IMR-90 (cell line): ENCODE data around the gene SMC4. TPM values are rescaled to one million over a fixed set of nuclear protein-coding genes. Genes with fewer than 3 reads are reported as not detected.

Experiments
- ATAC-seq: fragments of 200-7000 bp; cut with Tn5 transposase; 2 replicates; pipeline ENCODE4 v1.9.1; 2020; ENCODE audit warnings: low read depth, mild to moderate bottlenecking, moderate library complexity
- BruUV-seq: library from RNA; stranded (reverse); fragments of 400-500 nt; replicated peaks from 2 replicates; lab custom pipeline; 2021; lab: Mats Ljungman, UMichigan
- CTCF ChIA-PET: fragments of 300-600 bp; formaldehyde crosslinking; extraction: SDS; loops from one replicate; lab custom pipeline; 2021; ENCODE audit warnings: antibody characterized with exemption; lab: Yijun Ruan, JAX
- POLR2A ChIA-PET: fragments of 300-600 bp; sonication (Branson Sonifier 250); formaldehyde crosslinking; loops from one replicate; lab custom pipeline; 2022; ENCODE audit warnings: antibody characterized with exemption; ENCODE audit not compliant: unreplicated experiment; lab: Charles Lee
- DNase-seq: peaks from one replicate; pipeline ENCODE4 v3.0.0; 2013
- H2AFZ ChIP-seq: replicated peaks from 2 replicates; pipeline ENCODE3; 2013; ENCODE audit warnings: low read length, mild to moderate bottlenecking; ENCODE audit not compliant: poor library complexity
- H2AK5ac ChIP-seq: 2 replicates; pipeline ENCODE4 v1.6.1; 2013; ENCODE audit warnings: low read depth, low read length, inconsistent platforms
- H2AK9ac ChIP-seq: replicated peaks from 2 replicates; pipeline ENCODE3; 2013; ENCODE audit warnings: mild to moderate bottlenecking, low read depth, low read length, moderate library complexity; ENCODE audit not compliant: poor library complexity
- H2BK120ac ChIP-seq: 2 replicates; pipeline ENCODE4 v1.6.1; 2013; ENCODE audit warnings: low read depth, low read length, inconsistent platforms
- H2BK15ac ChIP-seq: 3 replicates; pipeline ENCODE4 v1.6.1; 2013; ENCODE audit warnings: low read depth, low read length, inconsistent platforms
- H2BK20ac ChIP-seq: 2 replicates; pipeline ENCODE4 v1.6.1; 2013; ENCODE audit warnings: low read depth, mild to moderate bottlenecking, inconsistent platforms, low read length, moderate library complexity
- H2BK5ac ChIP-seq: 2 replicates; pipeline ENCODE4 v1.6.1; 2013; ENCODE audit warnings: mild to moderate bottlenecking, low read depth, low read length, inconsistent platforms; ENCODE audit not compliant: poor library complexity, severe bottlenecking
- H3K14ac ChIP-seq: replicated peaks from 2 replicates; pipeline ENCODE4 v1.6.1; 2013; ENCODE audit warnings: low read depth, low read length, inconsistent platforms
- H3K18ac ChIP-seq: 2 replicates; pipeline ENCODE4 v1.6.1; 2013; ENCODE audit warnings: low read depth, low read length, control low read depth
- H3K23ac ChIP-seq: 2 replicates; pipeline ENCODE4 v1.6.1; 2013; ENCODE audit warnings: low read depth, low read length, inconsistent platforms
- H3K27ac ChIP-seq: 2 replicates; pipeline ENCODE4 v1.5.1; 2013; ENCODE audit warnings: mild to moderate bottlenecking, control low read depth, low read length; ENCODE audit not compliant: insufficient read depth
- H3K27me3 ChIP-seq: 2 replicates; pipeline ENCODE4 v1.6.1; 2013; ENCODE audit warnings: low read length; ENCODE audit not compliant: control insufficient read depth, insufficient read depth
- H3K36me3 ChIP-seq: 2 replicates; pipeline ENCODE4 v1.6.1; 2013; ENCODE audit warnings: low read length, mixed read lengths; ENCODE audit not compliant: control insufficient read depth, insufficient read depth
- H3K4ac ChIP-seq: 2 replicates; pipeline ENCODE4 v1.6.1; 2013; ENCODE audit warnings: low read depth, low read length, inconsistent platforms
- H3K4me1 ChIP-seq: 2 replicates; pipeline ENCODE4 v1.6.1; 2013; ENCODE audit warnings: low read length, mixed read lengths; ENCODE audit not compliant: control insufficient read depth, insufficient read depth
- H3K4me2 ChIP-seq: 2 replicates; pipeline ENCODE4 v1.6.1; 2013; ENCODE audit warnings: low read depth, mild to moderate bottlenecking, control low read depth, low read length, moderate library complexity
- H3K4me3 ChIP-seq: 2 replicates; pipeline ENCODE4 v1.5.1; 2013; ENCODE audit warnings: low read depth, mild to moderate bottlenecking, control low read depth, low read length, moderate library complexity; ENCODE audit not compliant: insufficient read depth
- H3K56ac ChIP-seq: 2 replicates; pipeline ENCODE4 v1.6.1; 2013; ENCODE audit warnings: low read length, inconsistent platforms; ENCODE audit not compliant: insufficient read depth; ENCODE audit errors: extremely low read depth
- H3K79me1 ChIP-seq, 2 experiments: 2 replicates each; pipeline ENCODE4 v1.6.1; 2013; ENCODE audit warnings: low read length in 2 of 2, inconsistent platforms in 1 of 2, low read depth in 1 of 2
- H3K9ac ChIP-seq: 2 replicates; pipeline ENCODE4 v1.6.1; 2013; ENCODE audit warnings: low read depth, low read length, control low read depth
- H3K9me1 ChIP-seq: 2 replicates; pipeline ENCODE4 v1.6.1; 2013; ENCODE audit warnings: low read length, inconsistent platforms; ENCODE audit not compliant: insufficient read depth
- H3K9me3 ChIP-seq: 2 replicates; pipeline ENCODE4 v1.6.1; 2013; ENCODE audit warnings: low read length; ENCODE audit not compliant: control insufficient read depth, insufficient read depth
- H4K20me1 ChIP-seq: 2 replicates; pipeline ENCODE4 v1.6.1; 2013; ENCODE audit warnings: low read length, inconsistent platforms; ENCODE audit not compliant: insufficient read depth
- H4K5ac ChIP-seq: 2 replicates; pipeline ENCODE4 v1.6.1; 2013; ENCODE audit warnings: mild to moderate bottlenecking, low read depth, low read length, control low read depth
- H4K8ac ChIP-seq, 2 experiments: 2 replicates each; pipeline ENCODE4 v1.6.1; 2013; ENCODE audit warnings: low read depth in 2 of 2, low read length in 2 of 2, control low read depth in 1 of 2, inconsistent platforms in 1 of 2
- H4K91ac ChIP-seq: 2 replicates; pipeline ENCODE4 v1.6.1; 2013; ENCODE audit warnings: low read depth, low read length, inconsistent platforms; ENCODE audit not compliant: insufficient read depth
- CEBPB ChIP-seq: IDR thresholded peaks from 2 replicates; pipeline ENCODE4 v1.6.1; 2012; ENCODE audit warnings: low read depth, low read length, improper control_type of control experiment
- CHD1 ChIP-seq: IDR thresholded peaks from 2 replicates; pipeline ENCODE4 v1.6.1; 2012; ENCODE audit warnings: low read depth, low read length, improper control_type of control experiment
- CTCF ChIP-seq: conservative IDR thresholded peaks from 2 replicates; pipeline ENCODE4 v1.5.1; 2012; ENCODE audit warnings: mild to moderate bottlenecking, low read depth, low read length, improper control_type of control experiment
- ELK1 ChIP-seq: fragments of 150-350 bp; IDR thresholded peaks from 2 replicates; pipeline ENCODE4 v1.6.1; 2016; ENCODE audit warnings: low read depth, mild to moderate bottlenecking, low read length, moderate library complexity, borderline replicate concordance
- FOS ChIP-seq: fragments of 150-350 bp; IDR thresholded peaks from 2 replicates; pipeline ENCODE4 v1.6.1; 2016; ENCODE audit warnings: low read depth, low read length
- MAFK ChIP-seq: IDR thresholded peaks from 2 replicates; pipeline ENCODE4 v1.6.1; 2012; ENCODE audit warnings: low read depth, low read length, improper control_type of control experiment
- MAZ ChIP-seq: IDR thresholded peaks from 2 replicates; pipeline ENCODE4 v1.6.1; 2012; ENCODE audit warnings: low read depth, mild to moderate bottlenecking, low read length, improper control_type of control experiment, moderate library complexity, borderline replicate concordance
- MXI1 ChIP-seq: IDR thresholded peaks from 2 replicates; pipeline ENCODE4 v1.6.1; 2012; ENCODE audit warnings: low read depth, mild to moderate bottlenecking, low read length, moderate library complexity, borderline replicate concordance
- NFE2L2 ChIP-seq: fragments of 150-350 bp; IDR thresholded peaks from 2 replicates; pipeline ENCODE4 v1.6.1; 2016; ENCODE audit warnings: low read depth, mild to moderate bottlenecking, low read length
- POLR2A ChIP-seq: IDR thresholded peaks from 2 replicates; pipeline ENCODE4 v1.6.1; 2012; ENCODE audit warnings: mild to moderate bottlenecking, low read depth, low read length
- RAD21 ChIP-seq: IDR thresholded peaks from 2 replicates; pipeline ENCODE4 v1.6.1; 2012; ENCODE audit warnings: low read length, improper control_type of control experiment
- RFX5 ChIP-seq: IDR thresholded peaks from 2 replicates; pipeline ENCODE4 v1.8.0; 2012; ENCODE audit warnings: low read depth, mild to moderate bottlenecking, low read length, moderate library complexity
- SMC3 ChIP-seq: fragments of 150-350 bp; IDR thresholded peaks from 2 replicates; pipeline ENCODE4 v1.6.1; 2016; ENCODE audit warnings: low read depth, mild to moderate bottlenecking, antibody characterized with exemption, low read length, moderate library complexity
- USF2 ChIP-seq: fragments of 150-350 bp; IDR thresholded peaks from 2 replicates; pipeline ENCODE4 v1.6.1; 2017; ENCODE audit warnings: mild to moderate bottlenecking, antibody characterized with exemption, low read length, low read depth
- WGBS, 2 experiments: methylation state at CpG; one replicate each; pipeline versions ENCODE4 v1.1.5 to v1.1.7; 2013; ENCODE audit warnings: missing lambda C conversion rate in 2 of 2; ENCODE audit not compliant: insufficient read length in 1 of 2; ENCODE audit errors: extremely low coverage in 2 of 2; 5-methylcytosine and 5-hydroxymethylcytosine counted together
- dilution Hi-C: fragments of 300-500 bp; cut with HindIII; formaldehyde crosslinking; loops from one replicate; pipeline ENCODE4 v1.14.3; 2018; ENCODE audit warnings: low sequenced_read_pairs; ENCODE audit not compliant: unreplicated experiment
- in situ Hi-C: fragments of 300-500 bp; cut with MboI; formaldehyde crosslinking; loops from 3 replicates; pipeline ENCODE4 v1.14.3; 2019; ENCODE audit warnings: low sequenced_read_pairs, inconsistent platforms, mixed read lengths
- intact Hi-C: fragments of 100-400 bp; cut with micrococcal nuclease; formaldehyde crosslinking; loops from 2 replicates; pipeline ENCODE4 v1.10.0; 2022
- polyA plus RNA-seq, 3 experiments: library from polyadenylated mRNA; depleted of rRNA; stranded (reverse); fragments of >200 nt; gene quantifications; 2 replicates each; pipeline ENCODE4 v1.2.3, GENCODE V29; 2012; ENCODE audit warnings: low replicate concordance in 1 of 3
- total RNA-seq: library from RNA; depleted of rRNA; stranded (reverse); fragments of >200 nt; gene quantifications from 2 replicates; pipeline ENCODE4 v1.2.3, GENCODE V29; 2012

SMC4 gene
- total and polyA plus RNA-seq, 2 of the 4 experiments (the other 2 are of a cell fraction): 48.8 to 50.1 TPM

- H3K9me3 ChIP-seq: no peaks in the 10 kb centered on the region
- CTCF ChIA-PET: interaction anchor here (0.6 kb wide), 1 partner anchor 1152 kb away, joined by 4 read pairs; no protein-coding TSS in a partner anchor
- H2BK15ac ChIP-seq: no peak overlapping the region
- no peak overlapping the region for H4K91ac ChIP-seq
- peak overlapping the region; percentile 76 for H2BK5ac ChIP-seq
- H3K79me1 ChIP-seq: peaks cover 0 to 4% of the 10 kb centered on the region in 2 experiments; a peak in 2 of 4 replicates
- peak overlapping the region in 1 of 2 experiments; percentile 59; a peak in 1 of 4 replicates for H4K8ac ChIP-seq
- no peak overlapping the region; the same call in 1 of the 2 replicates for H3K14ac ChIP-seq
- no peak overlapping the region for H2BK120ac ChIP-seq
- no peak overlapping the region for H3K23ac ChIP-seq
- peak overlapping the region; percentile 72 for H3K4me2 ChIP-seq
- 100% methylated on average over 1 of the region's 7 CpGs; no CpG with 5 or more reads in 1 of the 2 experiments for WGBS, 2 experiments
- no peaks in the 10 kb centered on the region for H3K27me3 ChIP-seq
- intact Hi-C loops: loop anchor here (2.0 to 5.0 kb wide), 2 partner anchors 45 to 367 kb away; partner anchors contain the start of gene TRIM59
- POLR2A ChIA-PET: no interaction called here
- H3K27ac ChIP-seq: peak overlapping the region; percentile 61; the same call in 1 of the 2 replicates
- no peak overlapping the region; the same call in none of the 2 replicates for H4K5ac ChIP-seq
- peaks cover 3% of the 10 kb centered on the region for H4K20me1 ChIP-seq
- ATAC-seq (no peak), DNase-seq (peak; percentile 32)
- H2AK5ac ChIP-seq: no peak overlapping the region
- H3K4me1 ChIP-seq: no peaks in the 10 kb centered on the region
- H3K4me3 ChIP-seq: no peak overlapping the region
- H2AFZ ChIP-seq: no peak overlapping the region
- no TSS peak for BruUV-seq
- H3K18ac ChIP-seq: peak overlapping the region; percentile 42
- no peak overlapping the region for H3K4ac ChIP-seq
- H2BK20ac ChIP-seq: no peak overlapping the region
- H3K56ac ChIP-seq: 0 out of 2 replicates have a peak overlapping the region, but pooled peaks have one; percentile 5
- in situ Hi-C loops: loop anchor here (25.0 kb wide), 1 partner anchor 517 kb away; no protein-coding TSS in a partner anchor
- peak overlapping the region; percentile 36 for H3K9ac ChIP-seq
- dilution Hi-C loops: no loop called here
- no peaks in the 10 kb centered on the region; the same call in 1 of the 2 replicates for H3K36me3 ChIP-seq
- H2AK9ac ChIP-seq: no peak overlapping the region
- H3K9me1 ChIP-seq: no peaks in the 10 kb centered on the region
- TF ChIP-seq NFE2L2 (no peak), RAD21 (no peak), MXI1 (no peak), ELK1 (no peak), CTCF (no peak), FOS (no peak), CHD1 (no peak), MAZ (no peak), USF2 (no peak), POLR2A (no peak), MAFK (no peak), RFX5 (no peak), SMC3 (no peak), CEBPB (no peak)
Measured at GRCh38 chr3:160403796-160404470, 4.5 kb downstream of the SMC4 start.
